PC-9 (cell line): ENCODE data around the gene PPP2R1B. TPM values are rescaled to one million over a fixed set of nuclear protein-coding genes. Genes with fewer than 3 reads are reported as not detected.

Source experiments
- BruUV-seq: library from RNA; stranded (reverse); fragments of 400-500 nt; replicated peaks from 2 replicates; lab custom pipeline; 2021; lab: Mats Ljungman, UMichigan
- CTCF ChIA-PET: fragments of 300-600 bp; sonication (Branson Sonifier 250); formaldehyde crosslinking; loops from one replicate; lab custom pipeline; 2022; ENCODE audit warnings: antibody characterized with exemption; lab: Charles Lee
- POLR2A ChIA-PET: fragments of 300-600 bp; sonication (Branson Sonifier 250); formaldehyde crosslinking; loops from one replicate; lab custom pipeline; 2022; ENCODE audit warnings: antibody characterized with exemption; ENCODE audit not compliant: unreplicated experiment; lab: Charles Lee
- DNase-seq, 2 experiments: peaks; one replicate each; pipeline versions ENCODE4 v3.0.0 to v3.0.0-alpha.2; 2015 to 2022; ENCODE audit warnings: mixed read lengths in 1 of 2
- H2AFZ ChIP-seq: fragments of 200-600 bp; sonication (generic); 2 replicates; pipeline ENCODE4 v1.8.1; 2017; ENCODE audit warnings: antibody characterized with exemption
- H3F3A ChIP-seq: fragments of 200-600 bp; sonication (generic); 2 replicates; pipeline ENCODE4 v1.8.1; 2017; ENCODE audit warnings: antibody characterized with exemption, mild to moderate bottlenecking, low read depth; ENCODE audit not compliant: insufficient read depth
- H3K27ac ChIP-seq: fragments of 200-600 bp; sonication (generic); 2 replicates; pipeline ENCODE4 v1.6.1; 2016; ENCODE audit warnings: mixed run types
- H3K27me3 ChIP-seq: fragments of 200-600 bp; sonication (generic); 2 replicates; pipeline ENCODE4 v1.6.1; 2016; ENCODE audit warnings: low read depth, mixed run types; ENCODE audit not compliant: insufficient read depth
- H3K36me3 ChIP-seq: fragments of 200-600 bp; sonication (generic); 2 replicates; pipeline ENCODE4 v1.6.1; 2016; ENCODE audit warnings: low read depth, mixed run types
- H3K4me1 ChIP-seq: fragments of 200-600 bp; sonication (generic); replicated peaks from 2 replicates; pipeline ENCODE4 v1.6.1; 2016; ENCODE audit warnings: mixed run types; ENCODE audit not compliant: insufficient read depth
- H3K4me2 ChIP-seq: fragments of 200-600 bp; sonication (generic); 2 replicates; pipeline ENCODE4 v1.6.1; 2017; ENCODE audit warnings: mixed run types
- H3K4me3 ChIP-seq: fragments of 200-600 bp; sonication (generic); 2 replicates; pipeline ENCODE4 v1.6.1; 2016; ENCODE audit warnings: mixed run types
- H3K79me2 ChIP-seq: fragments of 200-600 bp; sonication (generic); 2 replicates; pipeline ENCODE4 v1.6.1; 2017; ENCODE audit warnings: low read depth, mixed run types
- H3K9me2 ChIP-seq: fragments of 200-600 bp; sonication (generic); 2 replicates; pipeline ENCODE4 v1.8.1; 2017; ENCODE audit warnings: mild to moderate bottlenecking; ENCODE audit not compliant: insufficient read depth
- H3K9me3 ChIP-seq: fragments of 200-600 bp; sonication (generic); 2 replicates; pipeline ENCODE4 v1.8.1; 2016; ENCODE audit warnings: low read depth; ENCODE audit not compliant: insufficient read depth
- H4K20me1 ChIP-seq: fragments of 200-600 bp; sonication (generic); 2 replicates; pipeline ENCODE4 v1.8.1; 2017; ENCODE audit not compliant: insufficient read depth
- CTCF ChIP-seq: fragments of 200-600 bp; sonication (generic); conservative IDR thresholded peaks from 2 replicates; pipeline ENCODE4 v1.6.1; 2017; ENCODE audit warnings: mixed run types, antibody characterized with exemption, mild to moderate bottlenecking, moderate library complexity
- EZH2 ChIP-seq: fragments of 200-600 bp; sonication (generic); IDR thresholded peaks from 2 replicates; pipeline ENCODE4 v1.8.0; 2017; ENCODE audit warnings: antibody characterized with exemption, low read depth
- intact Hi-C: fragments of 100-400 bp; cut with micrococcal nuclease; formaldehyde crosslinking; loops from one replicate; pipeline ENCODE4 v1.10.0; 2022; ENCODE audit not compliant: unreplicated experiment
- total RNA-seq: library from RNA; stranded (reverse); gene quantifications from 2 replicates; pipeline ENCODE4 v1.2.3, GENCODE V29; 2021

Gene PPP2R1B
- total RNA-seq, 1 experiment from 2014 or later, result 36.4 TPM

- no peaks in the 10 kb centered on the region for H4K20me1 ChIP-seq
- TF ChIP-seq EZH2 (no peak), CTCF (no peak)
- ChIA-PET CTCF (no interaction called here), POLR2A (no interaction called here)
- no peaks in the 10 kb centered on the region for H3K9me3 ChIP-seq
- H3K27me3 ChIP-seq, result no peaks in the 10 kb centered on the region
- intact Hi-C loops, result no loop called here
- no peak overlapping the region for H3K4me2 ChIP-seq
- no peaks in the 10 kb centered on the region for H3F3A ChIP-seq
- H3K4me3 ChIP-seq, result no peak overlapping the region
- H2AFZ ChIP-seq, result no peak overlapping the region
- no peaks in the 10 kb centered on the region for H3K36me3 ChIP-seq
- no peaks in the 10 kb centered on the region for H3K9me2 ChIP-seq
- no peaks in the 10 kb centered on the region for H3K4me1 ChIP-seq
- no peak for DNase-seq
- no peak overlapping the region for H3K27ac ChIP-seq
- no TSS peak for BruUV-seq
- no peaks in the 10 kb centered on the region for H3K79me2 ChIP-seq
Observed at GRCh38 chr11:111814106-111814505, 47.9 kb upstream of the PPP2R1B start.

DNA sequence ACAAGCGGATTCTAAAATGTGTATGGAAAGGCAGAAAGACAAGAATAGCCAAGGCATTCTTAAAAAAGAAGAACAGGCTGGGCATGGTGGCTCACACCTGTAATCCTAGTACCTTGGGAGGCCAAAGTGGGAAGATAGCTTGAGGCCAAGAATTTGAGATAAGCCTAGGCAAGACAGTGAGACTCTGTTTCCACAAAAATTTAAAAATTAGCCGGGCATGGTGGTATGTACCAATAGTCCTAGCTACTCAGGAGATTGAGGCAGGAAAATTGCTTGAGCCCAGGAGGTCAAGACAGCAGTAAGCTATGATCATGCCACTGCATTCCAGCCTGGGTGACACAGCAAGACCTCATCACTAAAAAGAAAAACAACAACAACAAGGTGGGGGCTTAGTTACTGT lies 46.0 kb upstream of the PPP2R1B start:
- no peak for DNase-seq
- Histone ChIP-seq H3F3A (no peaks in the 10 kb centered on the region), H3K9me3 (no peaks in the 10 kb centered on the region), H3K4me1 (no peaks in the 10 kb centered on the region), H3K4me2 (no peak overlapping the region), H2AFZ (no peak overlapping the region), H3K36me3 (no peaks in the 10 kb centered on the region), H4K20me1 (no peaks in the 10 kb centered on the region), H3K4me3 (no peak overlapping the region), H3K79me2 (no peaks in the 10 kb centered on the region), H3K9me2 (no peaks in the 10 kb centered on the region), H3K27me3 (no peaks in the 10 kb centered on the region), H3K27ac (no peak overlapping the region)
- no peak for TF ChIP-seq CTCF
- no peak for TF ChIP-seq EZH2
- BruUV-seq, result no TSS peak
- ChIA-PET CTCF (no interaction called here), POLR2A (no interaction called here)
- intact Hi-C loops, result no loop called here

DNA sequence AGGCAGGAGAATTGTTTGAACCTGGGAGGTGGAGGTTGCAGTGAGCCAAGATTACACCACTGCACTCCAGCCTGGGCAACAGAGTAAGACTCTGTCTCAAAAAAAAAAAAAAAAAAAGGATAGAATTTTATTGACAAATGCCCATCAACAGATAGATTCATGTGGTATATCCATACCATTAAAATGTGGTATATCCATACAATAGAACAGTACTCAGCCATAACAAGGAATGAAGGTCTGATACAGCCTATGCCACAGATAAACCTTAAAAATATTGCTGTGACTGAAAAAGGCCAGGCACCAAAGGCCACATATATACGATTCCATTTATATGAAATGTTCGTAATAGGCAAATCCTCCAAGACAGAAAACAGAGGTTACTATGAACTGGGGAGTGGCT lies 45.3 kb upstream of the PPP2R1B start:
- Histone ChIP-seq H3K79me2 (no peaks in the 10 kb centered on the region), H3K4me2 (no peak overlapping the region), H3K27me3 (no peaks in the 10 kb centered on the region), H3F3A (no peaks in the 10 kb centered on the region), H3K9me3 (no peaks in the 10 kb centered on the region), H3K4me1 (no peaks in the 10 kb centered on the region), H4K20me1 (no peaks in the 10 kb centered on the region), H3K36me3 (no peaks in the 10 kb centered on the region), H3K4me3 (no peak overlapping the region), H3K27ac (no peak overlapping the region), H2AFZ (no peak overlapping the region), H3K9me2 (no peaks in the 10 kb centered on the region)
- ChIA-PET POLR2A (no interaction called here), CTCF (no interaction called here)
- intact Hi-C loops, result no loop called here
- BruUV-seq, result no TSS peak
- no peak for TF ChIP-seq EZH2
- no peak for TF ChIP-seq CTCF
- no peak for DNase-seq
